Medulla oblongata (tissue), 1 donor: Measurements from ENCODE around the gene ROCK2.
"Not testable (repeated sequence)": the region's sequence is repeated elsewhere in the genome, so short reads cannot be mapped to it uniquely, and the experiment has no call there.

Source experiments
- DNase-seq: peaks from one replicate; pipeline ENCODE4 v3.0.0-alpha.2; 2015; ENCODE audit errors: extremely low spot score

ROCK2 gene

GRCh38 chr2:11267931-11268330 is 76.5 kb downstream of the ROCK2 start:
- DNase-seq, result no peak

DNA sequence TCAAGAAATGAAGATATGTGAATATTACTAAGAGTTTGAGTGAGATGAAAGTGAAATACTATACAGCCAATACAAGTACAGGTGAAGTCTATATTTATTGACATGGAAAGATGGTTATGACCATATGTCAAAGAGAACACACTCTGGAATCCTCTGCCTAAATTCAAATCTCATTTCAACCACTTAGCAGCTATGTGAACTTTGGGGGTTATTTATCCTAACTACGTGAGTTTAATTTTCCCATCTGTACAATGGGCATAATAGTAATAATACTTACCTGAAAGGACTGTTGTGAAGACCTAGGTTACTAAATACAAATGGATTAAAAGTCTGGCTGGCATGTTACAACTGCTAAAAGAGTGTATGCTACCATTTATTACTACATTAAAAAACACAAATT is 79.6 kb downstream of the ROCK2 start:
- no peak for DNase-seq

GRCh38 chr2:11264007-11264406 is 80.4 kb downstream of the ROCK2 start:
- no peak for DNase-seq

DNA sequence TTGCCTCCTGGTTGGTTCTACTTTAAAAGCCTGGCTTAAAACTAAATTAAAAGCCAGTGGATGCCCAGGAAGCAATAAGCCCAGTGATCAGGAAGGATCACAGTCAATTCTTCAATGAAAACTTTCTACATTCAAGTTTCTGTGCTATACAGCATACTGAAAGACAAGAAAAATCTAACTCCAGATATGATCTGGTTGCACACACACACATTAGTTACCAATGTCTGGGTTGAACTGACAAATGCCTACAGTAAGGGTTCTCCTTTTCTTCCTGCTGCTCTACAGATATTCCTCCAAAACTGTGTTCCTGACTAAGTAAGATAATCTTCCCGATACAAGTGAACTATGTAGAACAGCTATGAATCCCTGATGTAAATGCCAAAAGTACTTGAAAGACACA is 81.3 kb downstream of the ROCK2 start:
- no peak for DNase-seq

DNA sequence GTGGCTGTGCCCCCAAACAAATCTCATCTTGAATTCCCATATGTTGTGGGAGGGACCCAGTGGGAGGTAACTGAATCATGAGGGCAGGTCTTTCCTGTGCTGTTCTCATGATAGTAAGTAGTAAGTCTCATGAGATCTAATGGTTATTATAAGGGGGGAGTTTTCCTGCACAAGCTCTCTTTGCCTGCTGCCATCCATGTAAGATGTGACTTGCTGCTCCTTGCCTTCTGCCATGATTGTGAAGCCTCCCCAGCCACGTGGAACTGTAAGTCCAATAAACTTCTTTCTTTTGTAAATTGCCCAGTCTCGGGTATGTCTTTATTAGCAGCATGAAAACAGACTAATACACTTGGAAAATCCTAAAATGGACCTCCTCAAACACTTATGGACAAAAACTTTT is 82.0 kb downstream of the ROCK2 start:
- not testable (repeated sequence) for DNase-seq

GRCh38 chr2:11261564-11261963 is 82.9 kb downstream of the ROCK2 start:
- not testable (repeated sequence) for DNase-seq

DNA sequence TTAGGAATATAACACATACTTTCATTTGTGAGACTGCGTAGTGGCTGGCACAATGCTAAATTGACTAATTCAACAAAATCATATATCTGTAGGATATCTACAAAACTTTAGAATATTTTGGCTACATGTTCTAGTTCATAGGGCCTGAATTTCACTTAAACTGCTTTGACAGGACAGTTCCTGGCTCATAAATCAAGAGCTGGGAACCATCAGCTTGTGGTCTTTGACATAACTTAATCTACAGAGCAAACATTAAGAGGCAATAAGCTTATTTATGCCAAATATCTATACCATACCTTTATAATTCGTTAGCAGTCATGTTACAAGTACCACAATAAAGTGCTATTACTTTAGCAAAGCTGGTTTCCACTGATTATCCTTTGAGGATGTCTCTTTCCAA is 83.5 kb downstream of the ROCK2 start:
- no peak for DNase-seq

GRCh38 chr2:11257964-11258363 is 86.5 kb downstream of the ROCK2 start:
- no peak for DNase-seq

GRCh38 chr2:11257078-11257477 is 87.4 kb downstream of the ROCK2 start:
- DNase-seq, result no peak

DNA sequence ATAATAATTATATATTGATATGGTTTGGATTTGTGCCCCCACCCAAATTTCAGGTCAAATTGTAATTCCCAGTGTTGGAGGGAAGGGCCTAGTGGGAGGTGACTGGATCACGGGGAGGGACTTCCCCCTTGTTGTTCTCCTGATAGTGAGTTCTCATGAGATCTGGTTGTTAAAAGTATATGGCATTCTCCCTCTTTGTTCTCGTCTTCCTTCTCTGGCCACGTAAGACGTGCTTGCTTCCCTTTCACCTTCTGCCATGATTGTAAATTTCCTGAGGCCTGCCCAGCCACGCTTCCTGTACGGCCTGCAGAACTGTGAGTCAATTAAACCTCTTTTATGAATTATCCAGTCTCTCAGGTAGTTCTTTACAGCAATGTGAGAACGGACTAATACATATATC is 88.3 kb downstream of the ROCK2 start:
- no peak for DNase-seq

GRCh38 chr2:11254100-11254536 is 90.3 kb downstream of the ROCK2 start:
- DNase-seq, result peak; percentile 8

DNA sequence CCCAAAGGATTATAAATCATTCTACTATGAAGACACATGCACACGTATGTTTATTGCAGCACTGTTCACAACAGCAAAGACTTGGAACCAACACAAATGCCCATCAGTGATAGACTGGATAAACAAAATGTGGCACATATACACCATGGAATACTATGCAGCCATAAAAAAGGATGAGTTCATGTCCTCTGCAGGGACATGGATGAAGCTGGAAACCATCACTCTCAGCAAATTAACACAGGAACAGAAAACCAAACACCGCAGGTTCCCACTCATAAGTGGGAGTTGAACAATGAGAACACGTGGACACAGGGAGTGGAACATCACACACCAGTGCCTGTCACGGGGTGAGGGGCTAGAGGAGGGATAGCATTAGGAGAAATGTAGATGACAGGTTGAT is 92.0 kb downstream of the ROCK2 start:
- DNase-seq, result not testable (repeated sequence)

DNA sequence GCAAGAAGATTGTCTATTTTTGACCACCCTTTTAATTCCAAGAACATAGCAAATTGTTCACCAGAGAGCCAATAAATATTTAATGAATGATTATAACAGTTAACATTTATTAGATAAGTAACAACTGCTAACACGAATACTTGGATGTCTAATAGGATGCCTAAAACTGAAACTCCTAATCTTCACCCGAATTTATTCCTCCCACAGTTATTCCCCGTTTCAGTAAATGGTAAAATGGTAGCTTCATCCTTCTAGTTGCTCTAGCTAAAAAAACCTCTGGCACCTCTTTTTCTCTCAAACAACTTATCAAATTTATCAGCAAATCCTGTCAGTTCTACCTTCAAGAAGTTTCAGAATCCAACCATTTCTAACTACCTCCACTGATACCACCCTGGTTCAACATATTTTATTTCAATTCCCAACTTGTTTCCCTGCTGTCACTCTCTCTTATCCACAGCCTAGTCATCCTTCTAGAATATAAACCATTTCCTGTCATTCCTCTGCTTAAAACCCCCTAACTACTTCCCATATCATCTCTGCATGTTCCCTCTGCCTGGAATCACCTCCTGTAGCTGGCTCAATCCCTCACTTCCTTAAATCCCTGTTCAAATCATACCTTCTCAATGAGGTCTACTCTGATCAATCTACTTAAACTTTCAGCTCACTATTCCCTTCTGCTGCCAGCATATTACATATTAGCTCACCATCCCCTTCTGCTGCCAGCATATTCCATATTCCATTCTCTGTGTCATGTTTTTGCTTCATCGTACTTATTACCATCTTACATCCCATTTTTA is 93.8 kb downstream of the ROCK2 start:
- DNase-seq, result no peak

DNA sequence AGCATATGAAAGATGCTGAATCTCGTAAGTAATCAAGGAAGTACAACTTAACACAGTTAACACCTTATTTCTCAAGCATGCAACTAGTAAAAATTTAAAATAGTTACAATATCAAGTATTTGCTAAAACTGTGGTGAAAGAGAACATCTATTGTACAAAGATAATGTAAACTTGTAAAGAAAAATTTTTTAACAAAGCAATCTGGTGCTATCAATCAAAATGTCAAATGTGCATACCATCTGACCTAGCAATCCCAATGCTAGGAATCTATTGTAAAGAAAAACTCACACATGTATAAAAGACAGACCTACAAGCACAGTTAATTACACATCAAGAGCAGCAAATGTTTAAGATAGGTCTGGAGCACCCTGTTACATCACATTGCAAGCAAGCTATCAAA is 99.1 kb downstream of the ROCK2 start:
- no peak for DNase-seq

GRCh38 chr2:11244091-11244826 is 100.2 kb downstream of the ROCK2 start:
- DNase-seq, result no peak

GRCh38 chr2:11243512-11243911 is 100.9 kb downstream of the ROCK2 start:
- no peak for DNase-seq

- no peak for DNase-seq
Observed at GRCh38 chr2:11242542-11243174, 101.8 kb downstream of the ROCK2 start.

GRCh38 chr2:11241412-11242203 is 102.8 kb downstream of the ROCK2 start:
- DNase-seq, result no peak

DNA sequence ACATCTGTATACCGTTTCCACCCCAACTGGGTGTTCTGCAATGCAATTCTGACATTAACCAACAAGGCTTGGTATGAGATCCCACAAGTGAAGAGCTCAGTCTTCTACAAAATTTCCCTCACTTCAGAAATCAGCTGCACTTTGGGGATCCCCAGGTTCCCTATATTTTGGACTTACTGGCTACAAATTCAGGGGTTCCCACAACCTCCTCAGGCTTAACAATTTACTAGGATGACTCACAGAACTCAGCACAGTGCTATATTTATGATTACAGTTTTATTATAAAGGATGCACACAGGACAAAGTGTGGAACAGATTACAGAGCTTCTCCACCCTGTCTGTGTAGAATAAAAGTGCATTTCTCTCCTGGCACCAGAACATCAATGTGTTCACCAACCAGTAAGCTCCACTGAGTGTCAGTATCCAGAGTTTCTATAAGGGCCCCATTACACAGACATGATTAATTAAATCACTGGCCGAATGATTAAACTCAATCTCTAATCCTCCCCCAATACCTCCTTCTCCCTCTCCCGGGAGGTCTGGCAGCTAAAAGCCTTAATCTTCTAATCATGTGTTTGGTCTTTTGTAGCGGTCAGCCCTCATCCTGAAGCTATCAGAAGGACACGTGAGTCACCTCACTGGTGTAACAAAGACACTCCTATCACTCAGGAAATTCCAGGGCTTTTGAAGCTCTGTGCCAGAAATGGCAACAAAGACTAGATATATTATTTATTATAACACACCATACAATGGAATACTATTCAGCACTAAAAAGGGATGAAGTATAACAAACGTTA is 104.6 kb downstream of the ROCK2 start:
- DNase-seq, result no peak

DNA sequence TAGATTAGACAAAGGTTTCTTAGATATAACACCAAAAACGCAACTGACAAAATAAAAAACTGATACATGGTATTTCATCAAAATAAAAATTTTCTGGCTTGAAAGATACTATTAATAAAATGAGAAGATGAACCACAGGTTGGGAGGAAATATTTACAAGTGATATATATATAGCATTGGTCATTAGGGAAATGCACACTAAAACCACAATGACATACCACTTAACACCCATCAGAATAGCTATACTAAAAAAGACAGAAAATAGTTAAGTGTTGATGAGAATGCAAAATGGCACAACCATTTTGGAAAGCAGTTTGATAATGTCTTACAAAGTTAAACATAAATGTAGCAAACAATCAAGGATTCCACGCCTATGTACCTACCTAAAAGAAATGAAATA is 105.3 kb downstream of the ROCK2 start:
- DNase-seq, result no peak

GRCh38 chr2:11237122-11237521 is 107.3 kb downstream of the ROCK2 start:
- DNase-seq, result no peak
